Right lobe of liver (tissue), 6 donors: Measurements from ENCODE around the gene KIF26A. TPM values are rescaled to one million over a fixed set of nuclear protein-coding genes. Genes with fewer than 3 reads are reported as not detected.

Experiments used
- ATAC-seq, 4 donors: fragments of 200-7000 bp; cut with Tn5 transposase; one replicate each; pipeline ENCODE4 v1.9.1; 2020; ENCODE audit warnings: mild to moderate bottlenecking in 4 of 4, moderate library complexity in 4 of 4
- DNase-seq, 3 donors: peaks; one replicate each; pipeline ENCODE4 v3.0.0-alpha.2; 2020
- H3K27ac ChIP-seq, 3 donors: fragments of 200-600 bp; one replicate each; pipeline ENCODE4 v1.8.0; 2022
- H3K27me3 ChIP-seq, 2 donors: fragments of 200-600 bp; one replicate each; pipeline ENCODE4 v1.8.0; 2022
- H3K36me3 ChIP-seq, 4 donors: fragments of 200-600 bp; sonication (generic) in 1 of 4; one replicate each; pipeline versions ENCODE4 v1.5.1 to v1.8.0; 2017 to 2022; ENCODE audit warnings: control low read depth in 1 of 4
- H3K4me1 ChIP-seq, 4 donors: fragments of 200-600 bp; sonication (generic) in 1 of 4; one replicate each; pipeline versions ENCODE4 v1.5.1 to v1.8.0; 2017 to 2022; ENCODE audit warnings: control low read depth in 1 of 4
- H3K4me3 ChIP-seq, 3 donors: fragments of 200-600 bp; one replicate each; pipeline ENCODE4 v1.8.0; 2022
- H3K9me3 ChIP-seq, 4 donors: fragments of 200-600 bp; sonication (generic) in 1 of 4; one replicate each; pipeline versions ENCODE4 v1.5.1 to v1.8.0; 2017 to 2022; ENCODE audit warnings: control low read depth in 1 of 4
- CTCF ChIP-seq, 4 donors: fragments of 200-600 bp in 3 of 4; fragments of 450-650 bp in 1 of 4; IDR thresholded peaks; one replicate each; pipeline versions ENCODE4 v1.5.1 to v1.8.0; 2016 to 2022; ENCODE audit warnings: antibody characterized with exemption in 4 of 4, mild to moderate bottlenecking in 2 of 4
- POLR2A ChIP-seq: fragments of 450-650 bp; IDR thresholded peaks from one replicate; pipeline ENCODE4 v1.6.1; 2017; ENCODE audit warnings: antibody characterized with exemption, mild to moderate bottlenecking
- WGBS: methylation state at CpG from one replicate; pipeline ENCODE4 v1.1.6; 2018; ENCODE audit warnings: low coverage, low lambda C conversion rate; ENCODE audit not compliant: insufficient coverage; ENCODE audit errors: missing lambda C conversion rate; 5-methylcytosine and 5-hydroxymethylcytosine counted together
- intact Hi-C, 2 donors: fragments of 100-400 bp; cut with DNase I; formaldehyde crosslinking; loops; one replicate each; pipeline versions ENCODE4 v1.11.2 to v1.14.1; 2022
- total RNA-seq, 6 experiments: library from RNA; depleted of rRNA in 2 of 6; stranded (reverse); fragments of >200 nt in 2 of 6; fragmentation: NEBNext Ultra II Directional in 3 of 6; extraction: Animal tissue kit (Norgen Biotek cat#: 25700) in 3 of 6; gene quantifications; one replicate each; pipeline versions ENCODE4 v1.1.0 to v1.2.4, GENCODE V29; 2016 to 2023
- donor health status: DM: no; HTN: yes; CAD: no.
- donor health status: DM: no; HTN: no; CAD: no.
- donor health status: DM: no; HTN: no; CAD: no.
- donor health status: DM: no; HTN: yes; CAD: no.
- donor health status: DM: no; HTN: yes; CAD: no.

The KIF26A gene
- total RNA-seq, 6 experiments from 2014 or later: 0.79 to 1.5 (median 1.1) TPM

DNA sequence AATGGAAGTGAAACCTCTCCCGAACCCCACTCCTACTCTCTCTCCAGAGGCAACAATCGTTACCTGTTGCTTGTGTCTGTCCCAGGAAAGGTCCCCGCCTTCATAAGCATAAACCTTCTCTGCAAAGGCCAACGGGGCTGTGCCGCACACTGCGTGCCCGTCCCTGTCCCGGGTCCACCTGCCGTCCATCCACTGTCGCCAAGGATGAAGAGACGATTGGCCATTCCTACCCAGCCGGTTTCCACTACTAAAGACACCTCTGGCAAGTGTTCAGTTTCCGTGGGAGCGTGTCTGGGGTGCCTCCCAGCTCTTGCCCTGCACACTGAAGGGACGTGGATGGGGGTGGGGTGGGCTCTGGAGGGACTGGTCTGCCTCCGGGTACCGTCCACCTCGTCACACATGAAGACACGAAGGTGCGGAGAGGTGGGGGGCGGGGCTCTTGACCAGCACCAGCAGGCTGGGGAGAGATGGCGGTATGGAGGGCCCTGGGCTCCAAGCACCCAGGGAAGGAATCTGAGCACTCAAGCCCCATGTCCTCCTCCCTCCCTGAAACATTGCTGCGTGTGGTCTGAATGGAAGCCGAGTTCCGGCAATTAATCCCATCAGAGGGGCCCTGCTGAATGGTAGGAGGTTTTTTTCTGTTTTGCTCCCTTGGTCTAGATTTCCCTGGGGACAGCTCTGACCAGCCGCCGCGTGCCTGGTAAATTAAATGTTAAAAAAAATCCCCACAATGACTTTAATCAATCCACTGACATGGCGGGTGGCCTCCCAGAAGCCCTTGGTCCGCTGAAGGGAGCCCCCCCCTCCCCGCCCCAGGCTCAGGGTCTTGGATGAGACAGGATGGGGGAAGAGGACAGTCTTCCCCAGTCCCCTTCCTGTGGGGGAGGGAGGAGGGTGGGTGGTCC is 4.1 kb upstream of the KIF26A start:
- peaks cover 0 to 31% of the 10 kb centered on the region in 2 donors for H3K27me3 ChIP-seq
- 61% methylated on average over 20 of the region's 31 CpGs for WGBS

DNA sequence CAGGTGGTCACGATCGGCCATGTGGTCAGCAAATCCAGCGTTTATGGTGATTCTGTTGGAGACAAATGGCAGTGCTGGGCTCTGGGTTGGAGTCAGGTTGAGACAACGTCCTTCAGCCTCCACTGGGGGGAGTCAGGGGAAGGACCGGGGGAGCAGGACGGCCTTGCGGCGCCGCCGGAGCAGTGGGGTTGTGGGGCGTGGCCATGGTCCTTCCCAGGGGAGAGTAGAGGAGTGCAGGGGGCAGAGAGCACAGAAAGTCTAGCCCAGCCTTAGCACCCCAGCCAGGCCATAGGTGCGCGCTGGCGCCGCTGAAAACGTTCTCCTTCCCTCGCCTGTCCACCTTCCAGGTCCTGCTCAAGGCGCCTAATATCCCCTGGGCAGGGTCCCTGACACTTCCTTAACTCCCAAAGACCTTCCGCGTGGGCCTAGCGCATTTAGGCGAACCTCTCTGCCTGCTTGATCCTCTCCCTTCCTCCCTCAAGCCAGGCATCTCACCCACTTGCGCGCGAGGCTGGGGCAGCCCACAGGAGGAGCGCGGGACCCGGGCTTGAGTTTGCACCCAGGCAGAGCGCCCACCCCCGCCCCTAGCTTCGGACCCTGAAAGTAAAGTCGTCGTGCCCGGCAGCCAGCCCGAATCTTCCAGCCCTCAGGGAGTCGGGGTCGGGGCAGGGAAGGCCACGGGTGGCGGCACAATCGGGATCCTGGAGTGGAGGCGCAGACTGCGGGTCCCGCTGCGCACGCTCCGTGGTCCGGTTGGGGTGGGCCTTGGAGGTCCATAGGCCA is 3.1 kb upstream of the KIF26A start:
- no peak for TF ChIP-seq POLR2A
- TF ChIP-seq CTCF (IDR thresholded peaks at IDR 0.05): no peak
- WGBS: 0% methylated on average over 3 of the region's 47 CpGs

More for the DNA sequence above, 4.1 kb upstream of the KIF26A start:
- no peaks in the 10 kb centered on the region for H3K9me3 ChIP-seq
- ATAC-seq (no peak), DNase-seq (peak; percentile 16 to 43 (median 35))
- peaks cover 0 to 19% (median 0%) of the 10 kb centered on the region in 4 donors for H3K4me1 ChIP-seq
- H3K4me3 ChIP-seq: no peak overlapping the region
- no peak overlapping the region for H3K27ac ChIP-seq
- TF ChIP-seq CTCF (IDR thresholded peaks at IDR 0.05) (no peak), POLR2A (no peak)
- H3K36me3 ChIP-seq: no peaks in the 10 kb centered on the region
- intact Hi-C loops: loop anchor here (5.0 to 10.0 kb wide), 4 partner anchors 52 to 510 kb away; no protein-coding TSS in a partner anchor

DNA sequence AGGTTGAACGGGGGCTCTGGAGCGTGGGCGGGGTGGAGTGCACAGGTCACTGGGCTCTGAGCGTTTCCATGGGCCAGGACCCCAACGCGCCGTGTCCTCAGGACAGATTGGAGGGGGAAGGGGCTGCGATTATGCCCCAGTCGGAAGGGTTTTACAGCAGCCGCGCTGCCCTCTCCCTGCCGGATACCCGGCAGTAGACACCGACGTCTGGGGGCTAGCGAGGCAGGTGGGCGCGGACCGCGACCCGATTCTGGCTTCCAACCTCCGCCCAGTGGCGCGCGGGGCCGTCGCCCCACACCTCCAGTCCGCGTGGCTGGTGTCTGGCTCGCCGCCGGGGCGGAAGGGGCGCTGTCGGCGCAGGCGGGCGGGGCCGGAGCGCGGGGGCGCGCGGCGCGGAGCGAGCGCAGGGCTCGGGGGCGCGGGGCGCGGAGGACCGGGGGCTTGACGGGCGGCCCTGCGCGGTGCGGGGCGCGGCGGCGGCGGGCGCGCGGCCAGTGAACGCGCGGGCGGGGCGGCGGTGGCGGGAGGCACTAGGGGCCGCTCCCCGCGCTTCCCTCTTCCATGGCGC is 2.4 kb upstream of the KIF26A start:
- H3K9me3 ChIP-seq: no peaks in the 10 kb centered on the region
- no peak overlapping the region for H3K27ac ChIP-seq
- DNase-seq (peak; percentile 22 to 58 (median 35)), ATAC-seq (no peak)
- TF ChIP-seq CTCF (IDR thresholded peaks at IDR 0.05): no peak
- no peak for TF ChIP-seq POLR2A
- intact Hi-C loops: loop anchor here (2.0 to 10.0 kb wide), 3 partner anchors 421 to 509 kb away; no protein-coding TSS in a partner anchor
- 6% methylated on average over 3 of the region's 78 CpGs for WGBS
- no peaks in the 10 kb centered on the region for H3K36me3 ChIP-seq
- H3K4me3 ChIP-seq: no peak overlapping the region
- peaks cover 0 to 19% (median 0%) of the 10 kb centered on the region in 4 donors for H3K4me1 ChIP-seq
- peaks cover 0 to 31% of the 10 kb centered on the region in 2 donors for H3K27me3 ChIP-seq

More for the DNA sequence above, 3.1 kb upstream of the KIF26A start:
- ATAC-seq: peak in 1 of 4 donors; percentile 5
- Histone ChIP-seq H3K36me3 (no peaks in the 10 kb centered on the region), H3K27me3 (peaks cover 0 to 31% of the 10 kb centered on the region in 2 donors), H3K27ac (no peak overlapping the region), H3K4me1 (peaks cover 0 to 19% (median 0%) of the 10 kb centered on the region in 4 donors), H3K9me3 (no peaks in the 10 kb centered on the region), H3K4me3 (no peak overlapping the region)
- peak; percentile 32 to 54 (median 42) for DNase-seq
- intact Hi-C loops: loop anchor here (5.0 to 10.0 kb wide), 2 partner anchors 422 to 509 kb away; no protein-coding TSS in a partner anchor
